Epithelial cell of esophagus (primary cell): Measurements from ENCODE around the gene CHAF1A.
A peak's percentile ranks its signal among the peaks of the same experiment; 100 is the strongest.

Experiments
- DNase-seq: peaks from one replicate; pipeline ENCODE4 v3.0.0; 2010; ENCODE audit warnings: low read depth
- H3K4me3 ChIP-seq: 2 replicates; pipeline ENCODE4 v1.5.1; 2011; ENCODE audit warnings: mild to moderate bottlenecking, low read length, control low read depth
- TF ChIP-seq, protein P1 (sequence below): IDR thresholded peaks from 2 replicates; pipeline ENCODE4 v1.5.1; 2011; ENCODE audit warnings: low read depth, mild to moderate bottlenecking, low read length, control low read depth, inconsistent platforms; ENCODE audit not compliant: insufficient read depth; ENCODE audit errors: missing control alignments

CHAF1A gene

DNA sequence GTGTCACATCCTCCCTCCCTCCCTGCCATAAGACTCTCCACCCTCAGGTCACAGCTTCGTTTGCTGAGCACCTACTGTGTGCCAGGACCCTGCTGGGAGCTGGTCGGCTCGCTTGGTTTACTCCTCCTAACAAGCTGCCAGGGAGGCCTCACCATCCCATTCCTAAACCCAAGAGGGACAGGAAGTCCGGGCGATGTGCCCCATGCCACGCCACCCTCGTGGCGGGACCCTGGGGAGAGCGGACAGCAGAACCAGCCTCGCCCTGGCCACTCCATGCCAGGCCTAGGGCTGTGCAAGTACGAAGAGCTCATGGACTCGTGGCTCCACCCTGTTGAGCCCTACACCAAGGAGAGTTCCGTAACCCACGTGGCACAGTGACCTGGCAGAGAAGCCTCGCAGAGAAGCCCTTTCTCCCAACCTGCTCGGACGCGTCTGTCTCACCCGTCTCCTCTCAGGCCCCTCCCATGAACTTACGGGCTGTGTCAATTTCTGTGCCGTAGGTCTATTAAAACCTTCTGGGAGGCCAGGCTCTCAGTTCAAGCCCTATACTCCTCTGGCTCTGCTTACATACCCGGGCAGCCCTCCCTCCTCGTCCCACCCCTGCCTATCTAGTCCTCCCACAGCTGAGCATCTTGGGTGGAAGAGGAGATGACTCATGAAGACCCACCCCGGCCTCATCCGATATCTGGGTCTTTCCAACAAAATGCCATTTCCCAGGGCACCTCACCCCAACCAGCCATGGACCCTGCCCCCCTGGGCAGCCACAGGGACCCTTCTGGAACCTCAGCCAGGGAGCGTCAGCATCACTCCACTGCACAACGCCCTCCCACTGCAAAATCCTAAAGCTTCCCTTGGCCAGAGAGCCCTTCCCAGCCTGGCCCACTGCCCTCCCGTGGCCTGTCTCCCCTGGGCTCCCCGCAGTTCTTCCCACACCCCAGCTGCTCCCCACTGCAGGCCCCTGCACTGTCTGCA is 52.6 kb downstream of the CHAF1A start:
- TF ChIP-seq, protein P1, sequence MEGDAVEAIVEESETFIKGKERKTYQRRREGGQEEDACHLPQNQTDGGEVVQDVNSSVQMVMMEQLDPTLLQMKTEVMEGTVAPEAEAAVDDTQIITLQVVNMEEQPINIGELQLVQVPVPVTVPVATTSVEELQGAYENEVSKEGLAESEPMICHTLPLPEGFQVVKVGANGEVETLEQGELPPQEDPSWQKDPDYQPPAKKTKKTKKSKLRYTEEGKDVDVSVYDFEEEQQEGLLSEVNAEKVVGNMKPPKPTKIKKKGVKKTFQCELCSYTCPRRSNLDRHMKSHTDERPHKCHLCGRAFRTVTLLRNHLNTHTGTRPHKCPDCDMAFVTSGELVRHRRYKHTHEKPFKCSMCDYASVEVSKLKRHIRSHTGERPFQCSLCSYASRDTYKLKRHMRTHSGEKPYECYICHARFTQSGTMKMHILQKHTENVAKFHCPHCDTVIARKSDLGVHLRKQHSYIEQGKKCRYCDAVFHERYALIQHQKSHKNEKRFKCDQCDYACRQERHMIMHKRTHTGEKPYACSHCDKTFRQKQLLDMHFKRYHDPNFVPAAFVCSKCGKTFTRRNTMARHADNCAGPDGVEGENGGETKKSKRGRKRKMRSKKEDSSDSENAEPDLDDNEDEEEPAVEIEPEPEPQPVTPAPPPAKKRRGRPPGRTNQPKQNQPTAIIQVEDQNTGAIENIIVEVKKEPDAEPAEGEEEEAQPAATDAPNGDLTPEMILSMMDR = no peak
- DNase-seq = peak; percentile 78
- H3K4me3 ChIP-seq = no peak overlapping the region

DNA sequence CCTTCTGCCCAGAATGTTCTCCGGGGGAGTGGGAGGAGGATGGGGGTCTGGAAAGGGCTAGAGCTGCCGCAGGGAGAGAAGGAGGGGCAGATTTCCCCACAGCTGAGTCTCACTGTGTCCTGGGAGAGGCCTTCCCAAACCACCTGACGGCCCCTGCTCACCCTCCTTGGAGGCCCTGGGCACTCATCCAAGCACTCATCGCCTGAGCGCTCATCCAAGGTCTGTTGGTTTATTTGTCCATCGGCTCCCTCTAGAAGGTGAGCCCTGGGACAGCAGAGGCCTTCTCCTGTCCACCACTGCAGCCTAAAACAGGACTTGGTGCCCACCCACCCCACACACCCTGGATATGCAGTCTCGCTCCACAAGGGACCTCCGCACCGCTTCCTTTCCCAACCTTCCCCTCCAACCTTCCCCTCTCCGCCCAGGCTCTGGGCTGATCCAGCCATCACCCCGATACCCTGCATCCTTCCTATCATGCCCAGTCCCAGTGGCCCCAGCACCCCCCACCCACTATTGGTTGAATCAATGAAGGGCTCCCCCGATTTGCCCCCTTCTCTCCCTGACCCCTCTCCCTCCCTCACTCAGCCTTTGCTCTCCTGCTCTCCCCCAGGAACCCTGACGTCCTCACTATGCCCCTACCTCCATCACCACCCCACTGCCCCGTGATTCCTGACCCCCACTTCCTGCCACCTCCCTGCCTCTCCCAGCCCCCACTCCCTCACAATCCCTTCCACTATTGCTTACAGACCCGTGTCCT is 53.5 kb downstream of the CHAF1A start:
- peak overlapping the region; percentile 84 for H3K4me3 ChIP-seq
- peak; percentile 16 for DNase-seq
- TF ChIP-seq, protein P1 = no peak

DNA sequence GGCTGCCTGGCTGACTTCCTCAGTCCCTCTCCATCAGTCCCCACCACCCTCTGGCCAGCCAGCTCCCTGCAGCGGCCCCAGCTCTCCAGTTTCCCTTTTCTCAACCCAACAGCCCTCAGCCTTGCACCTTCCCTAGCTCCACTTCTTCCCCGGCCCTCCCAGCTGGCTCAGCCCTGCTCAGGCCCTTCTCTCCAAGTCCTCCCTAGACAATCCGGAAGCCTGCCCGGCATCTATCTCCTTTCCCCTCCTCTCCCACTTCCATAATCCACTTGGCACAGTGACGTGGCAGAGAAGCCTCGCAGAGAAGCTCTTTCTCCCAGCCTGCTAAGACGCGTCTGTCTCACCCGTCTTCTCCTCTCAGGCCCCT is 54.0 kb downstream of the CHAF1A start:
- H3K4me3 ChIP-seq = peak overlapping the region; percentile 84
- TF ChIP-seq, protein P1 = no peak
- DNase-seq = peak; percentile 70

DNA sequence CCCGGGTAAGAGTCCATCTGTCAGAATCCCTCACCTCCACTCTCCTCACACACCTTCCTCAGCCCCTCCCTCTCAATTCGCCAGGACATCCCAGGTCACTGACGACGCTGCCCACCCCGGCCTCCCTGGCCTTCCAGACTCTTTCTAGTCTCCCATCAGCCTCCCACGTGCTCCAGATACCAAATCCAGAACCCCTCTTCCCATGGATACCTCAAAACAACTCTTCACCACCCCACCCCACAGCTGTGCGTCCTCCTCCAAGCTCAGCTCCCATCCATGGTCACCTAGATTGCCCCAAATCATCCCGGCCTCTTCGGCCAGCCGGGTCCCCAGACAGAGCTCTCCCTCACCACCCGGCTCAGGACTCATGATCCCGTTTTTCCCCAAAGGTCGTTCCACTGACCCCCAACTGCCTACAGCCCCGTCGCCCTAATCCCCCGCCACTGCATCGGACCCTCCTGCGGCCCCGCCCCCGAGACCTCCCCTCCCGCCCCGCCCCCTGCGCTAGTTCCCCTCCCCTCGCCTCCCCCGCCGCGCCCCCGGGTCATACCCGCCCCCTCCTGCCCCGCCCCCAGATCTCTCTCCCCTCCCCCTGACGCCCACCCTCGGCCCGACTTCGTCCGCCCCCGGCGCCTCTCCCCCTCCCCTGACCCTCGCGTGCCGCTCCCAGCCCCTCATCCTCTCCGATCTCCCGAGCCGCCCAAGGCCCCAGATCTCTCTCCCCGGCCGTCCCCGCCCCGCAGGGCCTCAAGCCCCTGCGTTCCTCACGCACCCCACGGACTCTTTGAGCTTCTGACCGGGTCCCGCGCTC is 54.6 kb downstream of the CHAF1A start:
- TF ChIP-seq, protein P1 = no peak
- peak overlapping the region; percentile 84 for H3K4me3 ChIP-seq
- DNase-seq = peak; percentile 52

DNA sequence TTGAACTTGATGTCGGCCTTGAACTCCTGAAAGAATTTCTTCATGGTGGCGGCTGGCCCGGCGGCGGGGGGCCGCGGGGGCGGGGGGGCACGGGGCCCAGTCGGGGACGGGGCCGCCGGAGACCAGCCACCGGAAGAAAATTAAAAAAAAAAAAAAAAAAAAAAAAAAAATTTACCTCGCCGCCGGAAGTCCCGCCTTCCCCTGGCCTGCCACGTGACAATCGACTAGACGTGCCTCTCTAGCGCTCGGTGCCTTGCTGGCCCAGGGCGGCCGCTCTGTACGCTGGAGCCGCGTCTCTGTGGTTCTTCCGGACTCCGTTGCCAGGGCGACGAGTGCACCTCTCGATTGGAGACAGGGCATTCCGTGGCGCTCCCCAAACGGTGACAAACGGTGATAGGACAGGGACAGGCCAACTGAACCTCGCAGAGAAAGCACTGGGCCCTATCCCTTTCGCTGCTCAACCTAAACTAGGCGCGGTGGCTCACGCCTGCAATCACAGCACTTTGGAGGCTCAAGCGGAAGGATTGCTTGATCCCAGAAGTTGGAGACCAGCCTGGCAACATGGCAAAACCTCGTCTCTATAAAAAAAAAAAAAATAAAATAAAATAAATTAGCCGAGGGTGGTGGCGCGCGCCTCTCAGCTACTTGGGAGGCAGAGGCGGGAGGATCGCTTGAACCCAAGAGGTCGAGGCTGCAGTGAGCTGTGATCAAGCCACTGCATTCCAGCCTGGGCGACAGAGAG is 55.4 kb downstream of the CHAF1A start, which contains the start of gene UBXN6:
Gene UBXN6 (minus strand): TSS at position 141 of the 742 bp plus-strand sequence. CDS start 97 bp downstream, at position 44.
- DNase-seq = peak; percentile 99
- TF ChIP-seq, protein P1 = no peak
- H3K4me3 ChIP-seq = peak within 1 kb of the TSS; percentile 84
